Ureter (tissue), 1 donor: ENCODE results near the gene CDH23. TPM values are rescaled to one million over a fixed set of nuclear protein-coding genes. Genes with fewer than 3 reads are reported as not detected.

Experiments used
- DNase-seq: peaks from one replicate; pipeline ENCODE4 v3.0.0-alpha.2; 2020; ENCODE audit warnings: low spot score
- total RNA-seq: library from RNA; stranded (reverse); gene quantifications from one replicate; pipeline ENCODE4 v1.2.4, GENCODE V29; 2023
- donor health status: DM: yes; HTN: yes; CAD: no.

The CDH23 gene
- total RNA-seq, 1 donor from 2014 or later: 79.3 TPM

DNA sequence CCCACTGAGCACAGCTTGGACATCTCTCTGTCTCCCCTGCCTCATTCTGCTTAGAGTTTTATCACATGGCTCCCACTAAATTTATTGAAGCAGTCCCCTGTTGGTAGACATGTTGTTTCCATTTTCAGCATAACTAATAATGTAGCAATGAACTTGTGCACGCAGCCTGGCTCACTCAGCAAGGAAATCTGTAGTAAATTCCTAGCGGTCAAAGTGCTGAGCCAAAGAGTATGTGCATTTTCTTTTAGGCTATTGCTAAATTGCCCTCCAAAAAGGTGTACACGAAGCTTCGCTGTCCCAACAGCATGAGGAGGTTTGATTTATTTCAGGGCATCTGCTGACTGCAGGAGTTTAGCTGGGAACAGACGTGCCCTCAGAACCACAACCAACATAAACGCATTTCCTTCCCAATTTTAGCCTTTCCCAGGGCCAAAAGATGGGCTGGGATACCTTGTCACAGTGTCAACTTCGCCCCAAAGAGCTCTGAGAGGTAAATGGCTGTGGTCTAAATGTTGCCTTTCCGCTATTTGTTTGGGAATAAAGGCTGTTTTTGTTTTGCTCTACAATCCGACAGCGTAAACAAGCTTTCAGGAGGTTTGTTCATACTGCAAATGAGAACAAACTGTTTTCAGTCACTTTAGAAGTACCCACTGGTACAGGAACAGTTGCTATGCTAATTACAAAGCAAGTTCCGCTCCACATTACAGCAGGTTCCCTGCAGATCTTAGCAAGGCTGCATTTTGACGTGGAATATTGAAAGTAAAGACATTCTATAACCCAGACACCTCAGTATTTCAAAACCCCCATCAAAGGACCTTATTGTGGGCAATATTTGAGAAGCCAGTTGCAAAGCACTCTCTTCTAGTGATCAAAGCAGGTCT lies 359.8 kb downstream of the CDH23 start:
- no peak for DNase-seq

DNA sequence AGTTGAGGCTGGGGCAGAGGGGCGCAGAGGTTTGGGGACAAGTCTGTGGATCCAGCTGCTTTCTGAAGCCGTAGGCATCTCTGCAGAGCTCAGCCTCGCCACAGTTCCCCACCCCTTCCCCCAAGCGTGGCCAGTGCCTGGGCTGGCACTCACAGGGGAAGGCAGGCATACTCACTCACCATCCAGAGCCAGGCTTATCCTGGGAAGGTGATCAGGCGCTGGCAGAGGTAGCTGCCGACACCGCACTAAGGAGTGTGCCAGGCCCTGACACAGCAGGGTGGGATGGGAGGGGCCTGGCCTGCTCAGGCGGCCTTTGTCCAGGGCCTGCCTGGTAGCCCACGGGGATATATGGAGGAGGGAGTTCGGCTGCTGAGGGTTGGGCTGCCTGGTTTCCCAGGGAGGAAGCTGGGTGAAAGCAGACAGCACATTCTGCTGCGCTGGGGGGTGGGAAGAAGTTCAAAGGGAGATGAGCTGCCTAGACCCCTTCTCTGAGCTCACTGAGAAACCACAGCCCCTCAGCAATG lies 360.7 kb downstream of the CDH23 start:
- DNase-seq: no peak

DNA sequence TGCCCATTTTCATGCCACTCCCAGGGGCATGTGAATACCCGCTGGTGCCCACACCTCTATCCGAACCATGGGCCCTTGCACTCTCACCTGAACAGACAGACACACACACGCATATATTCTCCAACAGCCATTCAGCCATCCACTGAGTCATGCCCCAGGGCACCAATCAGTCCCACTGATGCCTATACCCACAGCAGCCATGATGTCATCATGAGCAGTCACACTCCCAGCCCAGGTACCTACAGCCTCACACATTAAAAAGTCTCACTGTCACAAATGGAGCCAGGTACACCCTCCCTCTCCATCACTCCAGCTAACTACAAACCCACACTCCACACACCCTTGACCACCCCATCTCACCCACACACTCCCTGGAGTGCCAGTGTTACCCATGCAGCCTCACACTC lies 364.4 kb downstream of the CDH23 start:
- no peak for DNase-seq

- DNase-seq: no peak
Observed at GRCh38 chr10:71761541-71762113, 364.9 kb downstream of the CDH23 start.

DNA sequence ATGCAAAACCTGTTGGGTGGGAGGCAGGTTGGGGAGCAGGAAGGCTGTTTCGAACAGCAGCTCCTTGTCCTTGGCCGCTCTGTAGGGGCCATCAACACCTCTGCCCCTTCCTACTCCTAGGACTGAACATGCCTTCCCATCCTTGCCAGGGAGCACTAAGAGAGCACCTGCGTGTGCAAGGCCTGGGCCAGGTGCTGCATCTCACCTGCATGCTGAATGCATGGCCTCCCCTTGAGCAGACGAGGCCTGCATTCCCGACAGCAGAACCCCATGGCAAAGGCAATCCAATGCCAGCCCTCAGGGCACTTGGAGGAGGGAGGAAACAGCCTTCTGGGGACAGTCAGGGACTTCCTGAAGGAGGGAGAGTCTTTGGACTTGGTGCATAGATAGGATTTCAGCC lies 365.6 kb downstream of the CDH23 start:
- DNase-seq: no peak

GRCh38 chr10:71763352-71764127 lies 366.8 kb downstream of the CDH23 start:
- no peak for DNase-seq

GRCh38 chr10:71765176-71765904 lies 368.6 kb downstream of the CDH23 start:
- DNase-seq: no peak

GRCh38 chr10:71765906-71766716 lies 369.4 kb downstream of the CDH23 start:
- no peak for DNase-seq

GRCh38 chr10:71766717-71767419 lies 370.1 kb downstream of the CDH23 start:
- DNase-seq: peak; percentile 81

- no peak for DNase-seq
Observed at GRCh38 chr10:71767420-71768035, 370.8 kb downstream of the CDH23 start.

- no peak for DNase-seq
Observed at GRCh38 chr10:71769279-71769823, 372.6 kb downstream of the CDH23 start.

- no peak for DNase-seq
Observed at GRCh38 chr10:71770255-71770654, 373.5 kb downstream of the CDH23 start.

- DNase-seq: no peak
Observed at GRCh38 chr10:71770789-71771188, 374.1 kb downstream of the CDH23 start.

GRCh38 chr10:71771204-71771603 lies 374.5 kb downstream of the CDH23 start:
- DNase-seq: no peak

- peak; percentile 84 for DNase-seq
Observed at GRCh38 chr10:71771821-71772617, 375.3 kb downstream of the CDH23 start.

GRCh38 chr10:71772832-71773220 lies 376.1 kb downstream of the CDH23 start:
- no peak for DNase-seq

GRCh38 chr10:71773221-71773971 lies 376.7 kb downstream of the CDH23 start, which contains the start of gene VSIR:
TSS of gene VSIR (minus strand) at chr10:71773520. CDS start at chr10:71773439, 81 bp downstream.
- DNase-seq: peak; percentile 91
